Endothelial cell of umbilical vein (primary cell): ENCODE results near the gene ANKS6.

Experiments
- POLR2A ChIP-seq: IDR thresholded peaks from 2 replicates; pipeline ENCODE4 v1.6.1; 2012; ENCODE audit warnings: low read depth, mild to moderate bottlenecking, control low read depth, low read length
- POLR2AphosphoS5 ChIP-seq: IDR thresholded peaks from 2 replicates; pipeline ENCODE4 v1.6.1; 2012; ENCODE audit warnings: low read depth, mild to moderate bottlenecking, control low read depth, low read length, moderate library complexity; ENCODE audit not compliant: insufficient read depth
- TF ChIP-seq, protein P1 (sequence below), 2 donors: IDR thresholded peaks; 1 replicate in 1 of 2; 2 replicates in 1 of 2; pipeline ENCODE4 v1.5.1; 2011; ENCODE audit warnings: low read length in 2 of 2, mild to moderate bottlenecking in 2 of 2, moderate library complexity in 2 of 2, control low read depth in 1 of 2, inconsistent platforms in 1 of 2, low read depth in 1 of 2; ENCODE audit not compliant: insufficient read depth in 1 of 2; ENCODE audit errors: extremely low read depth in 1 of 2

DNA sequence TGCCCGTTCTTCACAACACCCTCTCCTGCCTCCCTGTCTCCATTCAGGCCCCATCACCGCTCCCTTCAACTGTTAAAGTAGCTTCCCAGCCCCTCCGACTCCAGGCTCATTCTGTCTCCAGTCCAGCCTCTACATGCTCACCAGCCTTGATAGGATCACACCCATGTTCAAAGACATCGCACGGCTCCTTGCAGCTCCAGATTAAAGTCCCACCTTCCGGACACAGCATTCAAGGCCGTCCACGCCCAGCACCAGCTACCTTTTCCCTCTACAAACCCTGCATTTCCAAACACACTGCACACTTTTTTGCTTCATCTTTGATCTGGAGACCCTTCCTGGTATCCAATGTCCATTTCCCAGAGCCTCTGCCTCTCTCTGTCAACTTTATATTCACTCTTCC lies 94.0 kb downstream of the ANKS6 start:
- TF ChIP-seq, protein P1, sequence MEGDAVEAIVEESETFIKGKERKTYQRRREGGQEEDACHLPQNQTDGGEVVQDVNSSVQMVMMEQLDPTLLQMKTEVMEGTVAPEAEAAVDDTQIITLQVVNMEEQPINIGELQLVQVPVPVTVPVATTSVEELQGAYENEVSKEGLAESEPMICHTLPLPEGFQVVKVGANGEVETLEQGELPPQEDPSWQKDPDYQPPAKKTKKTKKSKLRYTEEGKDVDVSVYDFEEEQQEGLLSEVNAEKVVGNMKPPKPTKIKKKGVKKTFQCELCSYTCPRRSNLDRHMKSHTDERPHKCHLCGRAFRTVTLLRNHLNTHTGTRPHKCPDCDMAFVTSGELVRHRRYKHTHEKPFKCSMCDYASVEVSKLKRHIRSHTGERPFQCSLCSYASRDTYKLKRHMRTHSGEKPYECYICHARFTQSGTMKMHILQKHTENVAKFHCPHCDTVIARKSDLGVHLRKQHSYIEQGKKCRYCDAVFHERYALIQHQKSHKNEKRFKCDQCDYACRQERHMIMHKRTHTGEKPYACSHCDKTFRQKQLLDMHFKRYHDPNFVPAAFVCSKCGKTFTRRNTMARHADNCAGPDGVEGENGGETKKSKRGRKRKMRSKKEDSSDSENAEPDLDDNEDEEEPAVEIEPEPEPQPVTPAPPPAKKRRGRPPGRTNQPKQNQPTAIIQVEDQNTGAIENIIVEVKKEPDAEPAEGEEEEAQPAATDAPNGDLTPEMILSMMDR (IDR thresholded peaks at IDR 0.05; ENCODE audit: extremely low read depth in 1 of 2, insufficient read depth in 1 of 2, low read depth in 1 of 2, low read length in 2 of 2), result no peak
- TF ChIP-seq POLR2A (no peak), POLR2AphosphoS5 (no peak)
